Activated CD4-positive, alpha-beta T cell treated with anti-CD3 and anti-CD28 coated beads for 36 hours (primary cell): ENCODE data around the gene CLTCL1. TPM values are rescaled to one million over a fixed set of nuclear protein-coding genes. Genes with fewer than 3 reads are reported as not detected.
A peak's percentile ranks its signal among the peaks of the same experiment; 100 is the strongest.
"Not testable (repeated sequence)": the region's sequence is repeated elsewhere in the genome, so short reads cannot be mapped to it uniquely, and the experiment has no call there.

Experiments
- ATAC-seq: fragments of 200-7000 bp; cut with Tn5 transposase; one replicate; pipeline ENCODE4 v1.10.0; 2021; ENCODE audit warnings: mild to moderate bottlenecking, moderate library complexity
- CTCF ChIA-PET: fragments of 350-600 bp; sonication (Branson Sonifier 250); formaldehyde crosslinking; loops from one replicate; lab custom pipeline; 2021; ENCODE audit warnings: antibody characterized with exemption; lab: Charles Lee
- POLR2A ChIA-PET: fragments of 350-600 bp; sonication (Branson Sonifier 250); formaldehyde crosslinking; loops from one replicate; lab custom pipeline; 2021; ENCODE audit warnings: antibody characterized with exemption, inconsistent platforms; lab: Charles Lee
- DNase-seq: peaks from one replicate; pipeline ENCODE4 v3.0.0-alpha.2; 2020
- H3K27ac Mint-ChIP-seq: one replicate; pipeline ENCODE4 v1.8.0; 2021; ENCODE audit warnings: mixed read lengths
- H3K27me3 Mint-ChIP-seq: one replicate; pipeline ENCODE4 v1.8.0; 2021; ENCODE audit warnings: mixed read lengths
- H3K36me3 Mint-ChIP-seq: one replicate; pipeline ENCODE4 v1.8.0; 2021; ENCODE audit warnings: low read depth, mixed read lengths
- H3K4me1 Mint-ChIP-seq: one replicate; pipeline ENCODE4 v1.8.0; 2021; ENCODE audit warnings: mixed read lengths
- H3K4me3 Mint-ChIP-seq: one replicate; pipeline ENCODE4 v1.8.0; 2021; ENCODE audit warnings: mild to moderate bottlenecking, moderate library complexity, mixed read lengths
- H3K9me3 Mint-ChIP-seq: one replicate; pipeline ENCODE4 v1.8.0; 2021; ENCODE audit warnings: low read depth, mixed read lengths
- intact Hi-C, 2 experiments: fragments of 100-400 bp; cut with DNase I in 1 of 2; cut with micrococcal nuclease in 1 of 2; formaldehyde crosslinking; loops; one replicate each; pipeline versions ENCODE4 v1.14.2 to v1.15.1; 2022 to 2024; cut with DNase I, micrococcal nuclease
- total RNA-seq, 2 experiments: library from RNA; stranded (reverse); gene quantifications; one replicate each; pipeline ENCODE4 v1.2.3, GENCODE V29; 2021

Gene CLTCL1
- total RNA-seq, 2 experiments from 2014 or later: 0.76 to 1.2 TPM

DNA sequence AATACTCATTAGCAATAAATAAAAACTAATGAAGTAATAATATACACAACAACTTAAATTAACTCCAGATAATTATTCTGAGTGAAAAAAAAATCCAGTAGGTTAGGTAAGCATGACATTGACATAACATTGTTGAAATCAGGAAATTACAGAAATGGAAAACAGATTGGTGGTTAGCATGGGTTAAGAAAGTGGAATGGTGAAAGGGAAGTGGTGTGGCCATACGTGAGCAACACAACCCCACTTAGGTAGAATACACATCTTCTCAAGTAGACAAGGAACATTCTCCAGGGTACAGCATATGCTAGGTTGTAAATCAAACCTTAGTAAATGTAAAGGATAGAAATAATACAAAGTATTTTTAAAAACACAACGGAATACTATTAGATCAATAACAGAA lies 30.2 kb upstream of the CLTCL1 start:
- Mint-ChIP-seq H3K4me3 (no peak overlapping the region), H3K27me3 (no peaks in the 10 kb centered on the region), H3K4me1 (no peaks in the 10 kb centered on the region), H3K27ac (no peak overlapping the region), H3K9me3 (peaks cover 13% of the 10 kb centered on the region), H3K36me3 (peaks cover 2% of the 10 kb centered on the region)
- intact Hi-C loops: loop anchor here in 1 of 2 experiments (5.0 kb wide), 1 partner anchor 64 kb away; no protein-coding TSS in a partner anchor
- POLR2A ChIA-PET: no interaction called here
- CTCF ChIA-PET: no interaction called here
- ATAC-seq (no peak), DNase-seq (no peak)

GRCh38 chr22:19320136-19320535 lies 28.6 kb upstream of the CLTCL1 start:
- POLR2A ChIA-PET, H3K4me3 Mint-ChIP-seq, DNase-seq, H3K4me1 Mint-ChIP-seq, H3K27ac Mint-ChIP-seq, ATAC-seq, H3K27me3 Mint-ChIP-seq, H3K36me3 Mint-ChIP-seq: not testable (repeated sequence)
- intact Hi-C loops: loop anchor here in 1 of 2 experiments (5.0 kb wide), 1 partner anchor 63 kb away; no protein-coding TSS in a partner anchor
- CTCF ChIA-PET: interaction anchor here (0.6 to 0.7 kb wide), 2 partner anchors 14 to 130 kb away, joined by 3 read pairs; no protein-coding TSS in a partner anchor
- peaks cover 13% of the 10 kb centered on the region for H3K9me3 Mint-ChIP-seq

DNA sequence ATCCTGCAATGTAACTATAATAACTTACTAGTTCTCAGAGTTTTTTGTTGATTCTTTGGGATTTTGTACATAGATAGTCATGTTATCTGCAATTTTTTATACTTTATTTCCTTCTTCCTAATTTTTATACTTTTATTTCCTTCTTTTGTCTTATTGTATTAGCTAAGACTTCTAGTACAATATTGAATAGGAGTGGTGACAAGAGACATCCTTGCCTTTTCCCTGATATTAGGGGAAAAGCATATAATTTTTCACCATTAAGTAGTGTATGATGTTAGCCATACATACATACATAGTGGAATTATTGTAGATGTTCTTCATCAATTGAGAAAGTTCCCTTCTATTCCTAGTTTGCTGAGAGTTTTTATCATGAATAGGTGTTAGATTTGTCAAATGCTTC lies 27.8 kb upstream of the CLTCL1 start:
- Mint-ChIP-seq H3K9me3 (peaks cover 14% of the 10 kb centered on the region), H3K36me3 (peaks cover 2% of the 10 kb centered on the region), H3K4me3 (no peak overlapping the region), H3K4me1 (no peaks in the 10 kb centered on the region), H3K27me3 (no peaks in the 10 kb centered on the region), H3K27ac (no peak overlapping the region)
- ChIA-PET CTCF (no interaction called here), POLR2A (no interaction called here)
- intact Hi-C loops: no loop called here
- ATAC-seq (no peak), DNase-seq (no peak)

DNA sequence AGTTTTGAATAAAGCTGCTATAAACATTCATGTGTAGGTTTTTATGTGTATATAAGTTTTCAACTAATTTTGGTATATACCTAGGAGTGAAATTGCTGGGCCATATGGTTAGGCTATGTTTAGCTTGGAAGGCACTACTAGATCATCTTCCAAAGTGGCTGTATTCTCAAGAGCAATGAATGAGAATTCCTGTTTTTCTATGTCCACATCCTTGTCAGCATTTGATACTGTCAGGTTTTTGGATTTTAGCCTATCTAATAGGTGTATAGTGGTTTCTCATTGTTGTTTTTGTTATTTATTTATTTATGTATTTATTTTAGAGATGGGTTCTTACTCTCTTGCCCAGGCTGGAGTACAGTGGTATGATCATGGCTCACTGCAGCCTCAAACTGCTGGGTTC lies 26.3 kb upstream of the CLTCL1 start:
- no peak for DNase-seq
- ChIA-PET CTCF (interaction anchor here (1.1 to 1.7 kb wide), 2 partner anchors 9 to 19 kb away, joined by 3 to 4 read pairs; no protein-coding TSS in a partner anchor), POLR2A (no interaction called here)
- intact Hi-C loops: loop anchor here in 1 of 2 experiments (2.0 kb wide), 1 partner anchor 19 kb away; no protein-coding TSS in a partner anchor
- Mint-ChIP-seq H3K27me3 (no peaks in the 10 kb centered on the region), H3K4me3 (no peak overlapping the region), H3K27ac (no peak overlapping the region), H3K36me3 (peaks cover 2% of the 10 kb centered on the region), H3K4me1 (no peaks in the 10 kb centered on the region), H3K9me3 (peaks cover 16% of the 10 kb centered on the region)
- no peak for ATAC-seq

GRCh38 chr22:19307872-19308271 lies 16.4 kb upstream of the CLTCL1 start:
- DNase-seq (no peak), ATAC-seq (no peak)
- POLR2A ChIA-PET: no interaction called here
- H3K4me1 Mint-ChIP-seq: no peaks in the 10 kb centered on the region
- CTCF ChIA-PET: no interaction called here
- no peak overlapping the region for H3K4me3 Mint-ChIP-seq
- no peaks in the 10 kb centered on the region for H3K27me3 Mint-ChIP-seq
- H3K27ac Mint-ChIP-seq: no peak overlapping the region
- H3K9me3 Mint-ChIP-seq: no peaks in the 10 kb centered on the region
- H3K36me3 Mint-ChIP-seq: no peaks in the 10 kb centered on the region
- intact Hi-C loops: no loop called here

GRCh38 chr22:19306535-19306934 lies 15.0 kb upstream of the CLTCL1 start:
- ATAC-seq, H3K9me3 Mint-ChIP-seq, intact Hi-C loops, H3K36me3 Mint-ChIP-seq, H3K4me1 Mint-ChIP-seq, POLR2A ChIA-PET, H3K27me3 Mint-ChIP-seq, DNase-seq, H3K27ac Mint-ChIP-seq, H3K4me3 Mint-ChIP-seq: not testable (repeated sequence)
- CTCF ChIA-PET: interaction anchor here (0.7 kb wide), 1 partner anchor 14 kb away, joined by 3 read pairs; no protein-coding TSS in a partner anchor

- ATAC-seq: no peak
- POLR2A ChIA-PET: no interaction called here
- H3K9me3 Mint-ChIP-seq: no peaks in the 10 kb centered on the region
- no peak overlapping the region for H3K27ac Mint-ChIP-seq
- CTCF ChIA-PET: no interaction called here
- no peaks in the 10 kb centered on the region for H3K36me3 Mint-ChIP-seq
- no peaks in the 10 kb centered on the region for H3K4me1 Mint-ChIP-seq
- no peak for DNase-seq
- no peak overlapping the region for H3K4me3 Mint-ChIP-seq
- H3K27me3 Mint-ChIP-seq: no peaks in the 10 kb centered on the region
- intact Hi-C loops: no loop called here
These were observed 13.0 kb upstream of the CLTCL1 start for GRCh38 chr22:19304547-19304946.

DNA sequence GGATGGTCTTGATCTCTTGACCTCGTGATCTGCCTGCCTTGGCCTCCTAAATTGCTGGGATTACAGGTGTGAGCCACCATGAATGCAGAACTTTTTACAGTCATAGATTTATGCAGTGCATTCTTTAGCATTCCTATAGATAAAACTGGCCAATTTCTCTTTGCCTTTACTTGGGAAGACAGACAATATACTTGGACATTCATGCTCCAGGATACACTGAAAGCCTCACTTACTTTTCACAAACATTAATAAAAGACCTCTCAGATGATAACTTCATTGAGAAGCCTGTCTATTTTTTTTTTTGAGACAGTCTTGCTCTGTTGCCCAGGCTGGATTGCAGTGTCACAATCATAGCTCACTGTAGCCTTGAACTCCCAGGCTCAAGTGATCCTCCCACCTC lies 12.3 kb upstream of the CLTCL1 start:
- no peaks in the 10 kb centered on the region for H3K36me3 Mint-ChIP-seq
- no peak for ATAC-seq
- no peaks in the 10 kb centered on the region for H3K9me3 Mint-ChIP-seq
- H3K27ac Mint-ChIP-seq: no peak overlapping the region
- POLR2A ChIA-PET: no interaction called here
- H3K27me3 Mint-ChIP-seq: no peaks in the 10 kb centered on the region
- H3K4me3 Mint-ChIP-seq: no peak overlapping the region
- no peak for DNase-seq
- no peaks in the 10 kb centered on the region for H3K4me1 Mint-ChIP-seq
- intact Hi-C loops: no loop called here
- CTCF ChIA-PET: interaction anchor here (0.7 kb wide), 1 partner anchor 54 kb away, joined by 3 read pairs; no protein-coding TSS in a partner anchor

DNA sequence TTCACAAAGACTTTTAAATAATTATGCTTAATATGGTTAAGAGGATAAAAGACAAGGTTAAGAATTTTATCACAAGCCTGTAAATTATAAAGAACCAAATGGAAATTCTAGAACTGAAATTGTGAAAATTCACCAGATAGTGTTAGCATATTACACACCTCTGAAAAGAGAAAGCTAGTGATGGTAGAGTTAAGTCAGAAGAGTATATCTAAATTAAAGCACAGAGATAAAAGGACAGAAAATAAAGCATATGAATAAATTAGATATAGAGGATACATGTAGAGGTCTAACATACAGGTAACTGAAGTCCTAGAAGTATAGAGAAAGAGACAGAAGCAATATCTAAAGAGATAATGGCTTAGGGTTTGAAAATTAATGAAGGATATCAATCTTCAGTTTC lies 4.2 kb upstream of the CLTCL1 start:
- CTCF ChIA-PET: interaction anchor here (0.8 to 1.1 kb wide), 2 partner anchors 16 to 114 kb away, joined by 3 read pairs; no protein-coding TSS in a partner anchor
- no peaks in the 10 kb centered on the region for H3K36me3 Mint-ChIP-seq
- H3K4me3 Mint-ChIP-seq: no peak overlapping the region
- DNase-seq (no peak), ATAC-seq (no peak)
- peaks cover 6% of the 10 kb centered on the region for H3K4me1 Mint-ChIP-seq
- H3K9me3 Mint-ChIP-seq: no peaks in the 10 kb centered on the region
- intact Hi-C loops: loop anchor here in 1 of 2 experiments (10.0 kb wide), 1 partner anchor 191 kb away; no protein-coding TSS in a partner anchor
- H3K27ac Mint-ChIP-seq: no peak overlapping the region
- POLR2A ChIA-PET: no interaction called here
- peaks cover 3% of the 10 kb centered on the region for H3K27me3 Mint-ChIP-seq

DNA sequence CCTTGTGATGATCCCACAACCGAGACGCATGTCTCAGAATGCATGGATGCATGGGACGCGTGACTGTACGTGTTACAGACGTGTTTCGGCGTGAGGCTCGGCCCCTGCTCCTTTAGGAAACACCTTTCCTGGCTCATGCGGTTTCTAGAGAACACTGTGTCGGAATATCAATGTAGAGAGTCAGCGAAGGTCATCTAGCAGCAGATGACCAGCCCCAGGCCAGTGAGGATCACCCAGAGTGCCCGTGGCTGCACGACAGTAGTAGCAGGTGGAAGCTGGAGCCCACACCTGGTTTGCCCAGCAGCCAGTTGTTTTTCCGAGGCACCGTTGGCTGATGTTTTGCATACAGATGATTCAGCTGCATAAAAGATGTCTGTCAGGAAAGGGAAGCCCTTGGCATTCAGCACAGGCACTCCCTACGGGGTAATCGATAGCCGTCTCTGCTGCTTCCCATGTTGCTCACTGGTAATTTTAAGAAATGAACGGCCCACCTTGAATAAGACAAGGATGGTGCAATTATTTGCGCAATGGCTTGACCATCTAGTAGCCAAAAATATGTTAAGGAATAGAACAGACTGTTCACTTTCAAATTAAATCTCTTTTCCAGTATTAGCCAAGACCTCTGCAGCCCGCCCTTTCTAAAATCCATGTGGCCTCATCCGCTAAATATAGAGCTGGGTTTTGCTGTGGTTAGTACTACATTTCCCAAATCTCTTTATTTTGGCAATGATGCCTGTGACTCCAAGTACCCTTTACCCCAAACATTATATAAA lies 1.1 kb upstream of the CLTCL1 start:
- Mint-ChIP-seq H3K36me3 (no peaks in the 10 kb centered on the region), H3K27me3 (peaks cover 18% of the 10 kb centered on the region), H3K9me3 (no peaks in the 10 kb centered on the region), H3K4me3 (peak overlapping the region; percentile 87), H3K4me1 (peaks cover 12% of the 10 kb centered on the region), H3K27ac (peak overlapping the region; percentile 65)
- DNase-seq (peak; percentile 13), ATAC-seq (no peak)
- POLR2A ChIA-PET: no interaction called here
- intact Hi-C loops: loop anchor here (5.0 to 10.0 kb wide), 6 partner anchors 115 to 730 kb away; partner anchors contain the start of genes CDC45 (in 1 of the 2), SLC25A1 (in 1 of the 2), TANGO2 (in 1 of the 2) and UFD1 (in 1 of the 2)
- CTCF ChIA-PET: interaction anchor here (0.6 kb wide), 1 partner anchor 56 kb away, joined by 4 read pairs; no protein-coding TSS in a partner anchor

GRCh38 chr22:19291218-19291579 lies 320 bp downstream of the CLTCL1 start:
- Mint-ChIP-seq H3K4me1 (peaks cover 12% of the 10 kb centered on the region), H3K4me3 (peak overlapping the region; percentile 87), H3K27me3 (peaks cover 24% of the 10 kb centered on the region), H3K9me3 (no peaks in the 10 kb centered on the region), H3K27ac (no peak overlapping the region), H3K36me3 (no peaks in the 10 kb centered on the region)
- ATAC-seq (peak; percentile 45), DNase-seq (peak; percentile 41)
- ChIA-PET CTCF (no interaction called here), POLR2A (interaction anchor here (0.6 kb wide), 1 partner anchor 382 kb away, joined by 5 read pairs; no protein-coding TSS in a partner anchor)
- intact Hi-C loops: loop anchor here (1.0 to 10.0 kb wide), 15 partner anchors 113 to 1008 kb away; partner anchors contain the start of genes CDC45 (in 2 of the 2), DGCR2 (in 2 of the 2), SLC25A1 (in 2 of the 2) and UFD1 (in 2 of the 2)
